Colonic mucosa (tissue), 4 donors: ENCODE data around the gene GK. TPM values are rescaled to one million over a fixed set of nuclear protein-coding genes. Genes with fewer than 3 reads are reported as not detected.

Experiments
- DNase-seq: peaks from one replicate; pipeline ENCODE4 v3.0.0-alpha.2; 2020
- H3K27ac ChIP-seq: fragments of 200-600 bp; one replicate; pipeline ENCODE4 v1.8.0; 2021
- H3K27me3 ChIP-seq: fragments of 200-600 bp; one replicate; pipeline ENCODE4 v1.8.0; 2021
- H3K36me3 ChIP-seq: fragments of 200-600 bp; one replicate; pipeline ENCODE4 v1.8.0; 2021
- H3K4me1 ChIP-seq: fragments of 200-600 bp; one replicate; pipeline ENCODE4 v1.8.0; 2021; ENCODE audit warnings: mild to moderate bottlenecking
- H3K4me3 ChIP-seq: fragments of 200-600 bp; one replicate; pipeline ENCODE4 v1.8.0; 2021
- H3K9ac ChIP-seq, 2 donors: one replicate each; pipeline ENCODE4 v1.7.0; 2013; ENCODE audit warnings: control low read depth in 2 of 2, low read depth in 2 of 2, low read length in 2 of 2
- H3K9me3 ChIP-seq: fragments of 200-600 bp; one replicate; pipeline ENCODE4 v1.8.0; 2021
- CTCF ChIP-seq: fragments of 200-600 bp; IDR thresholded peaks from one replicate; pipeline ENCODE4 v1.8.0; 2022; ENCODE audit warnings: antibody characterized with exemption, mild to moderate bottlenecking
- intact Hi-C: fragments of 100-400 bp; cut with DNase I; formaldehyde crosslinking; loops from one replicate; pipeline ENCODE4 v1.14.1; 2022
- total RNA-seq, 2 donors: library from RNA; stranded (reverse); fragmentation: NEBNext Ultra II Directional in 1 of 2; extraction: Animal tissue kit (Norgen Biotek cat#: 25700) in 1 of 2; gene quantifications; one replicate each; pipeline ENCODE4 v1.2.1, GENCODE V29; 2021
- donor health status: healthy.
- donor health status: DM: no; HTN: no; CAD: no.
- donor health status: DM: no; HTN: no; CAD: no.

GK gene
- total RNA-seq, 2 donors from 2014 or later: 23.6 to 30.0 TPM

DNA sequence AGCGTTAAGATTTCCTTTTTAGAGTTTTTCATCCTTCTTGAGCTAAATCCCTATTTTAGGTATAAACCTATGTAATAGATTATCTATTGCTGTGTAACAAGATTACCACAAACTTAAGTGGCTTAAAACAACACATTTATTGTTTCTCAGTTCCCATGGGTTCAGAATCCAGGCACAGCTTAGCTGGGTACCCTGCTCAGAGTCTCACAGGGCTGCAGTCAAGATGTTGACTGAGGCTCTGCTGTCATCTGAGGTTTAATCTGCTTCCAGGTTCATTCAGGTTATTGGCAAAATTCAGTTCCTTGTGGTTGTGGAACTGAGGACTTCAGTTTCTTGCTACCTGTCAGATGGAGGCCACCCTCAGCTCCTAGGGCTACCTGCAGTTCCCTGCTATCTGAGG, 60.9 kb downstream of the GK start:
- Histone ChIP-seq H3K27ac (no peak overlapping the region), H3K9ac (no peak overlapping the region), H3K4me3 (no peak overlapping the region), H3K27me3 (no peaks in the 10 kb centered on the region), H3K36me3 (no peaks in the 10 kb centered on the region), H3K9me3 (no peaks in the 10 kb centered on the region), H3K4me1 (no peaks in the 10 kb centered on the region)
- TF ChIP-seq CTCF: no peak
- intact Hi-C loops: loop anchor here (5.0 kb wide), 1 partner anchor 147 kb away; no protein-coding TSS in a partner anchor
- no peak for DNase-seq

DNA sequence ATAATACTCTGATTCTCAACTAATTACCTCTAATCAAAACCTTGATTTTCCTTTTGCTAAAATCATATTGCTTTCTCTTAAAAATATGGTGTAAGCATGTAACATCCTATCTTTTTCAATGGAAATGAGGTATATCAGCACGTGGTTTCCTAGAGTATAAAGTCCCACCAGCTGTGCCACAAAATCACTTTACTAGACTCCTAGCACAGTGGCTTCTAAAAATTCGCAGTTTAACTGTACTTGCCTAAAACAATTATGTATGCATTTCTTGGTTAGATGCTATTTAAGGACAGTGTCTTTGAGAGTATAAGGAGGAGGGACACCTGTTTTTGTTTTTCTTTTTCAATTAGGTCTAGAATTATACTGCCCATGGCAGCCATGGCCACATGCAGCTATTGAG, 62.8 kb downstream of the GK start:
- Histone ChIP-seq H3K9ac (no peak overlapping the region), H3K27ac (no peak overlapping the region), H3K36me3 (no peaks in the 10 kb centered on the region), H3K27me3 (no peaks in the 10 kb centered on the region), H3K9me3 (no peaks in the 10 kb centered on the region), H3K4me3 (no peak overlapping the region), H3K4me1 (no peaks in the 10 kb centered on the region)
- no peak for DNase-seq
- no peak for TF ChIP-seq CTCF
- intact Hi-C loops: no loop called here

DNA sequence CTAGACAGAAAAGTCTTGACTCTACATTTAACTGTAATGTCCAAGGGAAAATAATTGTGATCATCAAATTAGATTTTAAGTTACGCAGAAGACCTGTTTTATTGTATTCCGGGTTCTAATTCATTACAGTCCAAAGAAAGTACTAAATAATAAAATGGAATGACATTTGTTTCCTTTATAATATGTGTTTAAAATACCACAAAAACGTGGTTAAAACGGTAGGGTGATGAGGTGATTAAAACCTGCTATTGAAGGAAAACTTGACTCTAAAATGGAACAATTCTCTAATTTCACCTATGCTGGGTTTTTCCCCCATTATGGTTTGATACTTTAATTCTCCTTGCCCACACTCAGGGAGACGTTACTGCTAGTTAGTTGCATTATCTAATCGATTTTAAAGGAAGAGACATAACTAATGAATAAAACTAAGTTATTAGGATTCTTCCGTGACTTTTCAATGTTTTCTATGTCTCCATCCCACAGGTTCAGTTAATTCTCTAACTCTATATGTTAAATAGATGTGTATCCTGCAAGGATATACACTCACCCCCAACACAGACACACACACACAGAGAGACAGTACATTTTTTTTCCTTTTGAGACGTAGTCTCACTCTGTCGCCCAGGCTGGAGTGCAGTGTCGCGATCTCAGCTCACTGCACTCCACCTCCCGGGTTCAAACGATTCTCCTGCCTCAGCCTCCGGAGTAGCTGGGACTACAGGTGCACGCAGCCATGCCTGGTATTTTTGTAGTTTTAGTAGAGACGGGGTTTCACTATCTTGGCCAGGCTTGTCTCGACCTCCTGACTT, 80.8 kb downstream of the GK start:
- Histone ChIP-seq H3K9ac (no peak overlapping the region), H3K27ac (no peak overlapping the region), H3K36me3 (no peaks in the 10 kb centered on the region), H3K4me1 (no peaks in the 10 kb centered on the region), H3K9me3 (no peaks in the 10 kb centered on the region), H3K4me3 (no peak overlapping the region), H3K27me3 (no peaks in the 10 kb centered on the region)
- intact Hi-C loops: no loop called here
- no peak for DNase-seq
- no peak for TF ChIP-seq CTCF

- H3K9ac ChIP-seq: no peak overlapping the region
- intact Hi-C loops: no loop called here
- H3K27ac ChIP-seq: no peak overlapping the region
- TF ChIP-seq CTCF: no peak
- H3K4me3 ChIP-seq: no peak overlapping the region
- no peaks in the 10 kb centered on the region for H3K27me3 ChIP-seq
- H3K9me3 ChIP-seq: no peaks in the 10 kb centered on the region
- no peaks in the 10 kb centered on the region for H3K36me3 ChIP-seq
- no peak for DNase-seq
- H3K4me1 ChIP-seq: no peaks in the 10 kb centered on the region
Observed at GRCh38 chrX:30734782-30735181, 81.6 kb downstream of the GK start.

DNA sequence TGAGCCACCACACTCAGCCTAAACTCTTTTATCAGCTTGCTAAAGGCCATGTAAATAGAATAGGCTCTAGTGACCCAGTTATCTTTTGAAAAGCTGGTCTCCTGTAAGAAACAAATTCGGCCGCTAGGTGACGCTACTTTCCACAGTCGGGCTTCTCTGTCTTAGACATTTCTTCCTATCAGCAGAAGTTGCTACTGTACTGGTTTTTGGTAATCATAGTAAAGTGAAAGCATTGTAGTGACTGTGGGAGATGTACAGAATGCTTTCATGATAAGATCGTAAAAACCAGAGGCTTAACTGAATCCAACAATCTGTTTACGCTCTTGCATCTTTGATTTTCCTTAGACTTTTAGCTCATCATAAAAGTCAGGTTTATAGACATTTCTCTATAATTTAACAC, 82.6 kb downstream of the GK start:
- Histone ChIP-seq H3K27me3 (no peaks in the 10 kb centered on the region), H3K27ac (no peak overlapping the region), H3K36me3 (no peaks in the 10 kb centered on the region), H3K4me1 (no peaks in the 10 kb centered on the region), H3K9ac (no peak overlapping the region), H3K9me3 (no peaks in the 10 kb centered on the region), H3K4me3 (no peak overlapping the region)
- peak; percentile 68 for DNase-seq
- TF ChIP-seq CTCF: peak; percentile 67
- intact Hi-C loops: no loop called here
